A549 (cell line): ENCODE data around the gene NDUFA11.

ENCODE experiments used
- CTCF ChIP-seq: fragments of >200 bp; sonication (Bioruptor Twin); formaldehyde crosslinking; IDR thresholded peaks from 3 replicates; pipeline ENCODE4 v1.5.1; 2016
- RAD21 ChIP-seq, 2 experiments: fragments of >200 bp in 1 of 2; sonication (Bioruptor Twin) in 1 of 2; formaldehyde crosslinking in 1 of 2; IDR thresholded peaks in 1 of 2; conservative IDR thresholded peaks in 1 of 2; 2 replicates in 1 of 2; 3 replicates in 1 of 2; pipeline ENCODE4 v1.6.1; 2012 to 2018; ENCODE audit warnings: inconsistent platforms in 1 of 2

- no peak for TF ChIP-seq RAD21 (conservative IDR thresholded peaks at IDR 0.05 in 1 of 2, IDR thresholded peaks at IDR 0.05 in 1 of 2)
- no peak for TF ChIP-seq CTCF
Observed at GRCh38 chr19:5891572-5891937, 12.0 kb downstream of the NDUFA11 start.
